HG03159 (cell line): ENCODE data around the gene CDK19.
A peak's percentile ranks its signal among the peaks of the same experiment; 100 is the strongest.
"Not testable (repeated sequence)": the region's sequence is repeated elsewhere in the genome, so short reads cannot be mapped to it uniquely, and the experiment has no call there.

Source experiments
- ATAC-seq: cut with Tn5 transposase; IDR thresholded peaks from one replicate; pipeline ENCODE4 v1.9.1; 2021; ENCODE audit warnings: mild to moderate bottlenecking, moderate library complexity; ENCODE audit not compliant: unreplicated experiment

CDK19 gene

GRCh38 chr6:110633731-110634213, 181.5 kb downstream of the CDK19 start:
- ATAC-seq, result no peak

GRCh38 chr6:110629153-110629552, 186.1 kb downstream of the CDK19 start:
- ATAC-seq, result no peak

- no peak for ATAC-seq
These were observed 186.9 kb downstream of the CDK19 start for GRCh38 chr6:110628330-110628729.

- no peak for ATAC-seq
These were observed 188.8 kb downstream of the CDK19 start for GRCh38 chr6:110626442-110626841.

GRCh38 chr6:110625883-110626282, 189.4 kb downstream of the CDK19 start:
- ATAC-seq, result no peak

- no peak for ATAC-seq
These were observed 192.2 kb downstream of the CDK19 start for GRCh38 chr6:110622912-110623578.

- ATAC-seq, result no peak
These were observed 194.2 kb downstream of the CDK19 start for GRCh38 chr6:110621061-110621460.

GRCh38 chr6:110620065-110620464, 195.2 kb downstream of the CDK19 start:
- no peak for ATAC-seq

GRCh38 chr6:110619275-110619908, 195.9 kb downstream of the CDK19 start:
- ATAC-seq, result no peak

- ATAC-seq, result no peak
These were observed 196.5 kb downstream of the CDK19 start for GRCh38 chr6:110618591-110619267.

- peak; percentile 64 for ATAC-seq
These were observed 198.2 kb downstream of the CDK19 start for GRCh38 chr6:110617057-110617456.

- ATAC-seq, result no peak
These were observed 199.5 kb downstream of the CDK19 start for GRCh38 chr6:110615722-110616121.

- ATAC-seq, result no peak
These were observed 200.7 kb downstream of the CDK19 start for GRCh38 chr6:110614586-110614985.

- ATAC-seq, result no peak
These were observed 201.2 kb downstream of the CDK19 start for GRCh38 chr6:110614106-110614505.

GRCh38 chr6:110613356-110613755, 201.9 kb downstream of the CDK19 start:
- no peak for ATAC-seq

GRCh38 chr6:110612298-110612697, 203.0 kb downstream of the CDK19 start:
- ATAC-seq, result no peak

- ATAC-seq, result no peak
These were observed 206.2 kb downstream of the CDK19 start for GRCh38 chr6:110609101-110609500.

- no peak for ATAC-seq
These were observed 207.1 kb downstream of the CDK19 start for GRCh38 chr6:110608151-110608550.

- ATAC-seq, result no peak
These were observed 209.1 kb downstream of the CDK19 start for GRCh38 chr6:110606151-110606550.

GRCh38 chr6:110600640-110601039, 214.6 kb downstream of the CDK19 start:
- ATAC-seq, result not testable (repeated sequence)

- no peak for ATAC-seq
These were observed 217.5 kb downstream of the CDK19 start for GRCh38 chr6:110597761-110598160.

- no peak for ATAC-seq
These were observed 218.9 kb downstream of the CDK19 start for GRCh38 chr6:110596354-110596753.
